GM12891 (cell line): ENCODE results near the gene GAB1.

Source experiments
- DNase-seq: peaks from one replicate; pipeline ENCODE4 v3.0.0; 2011; ENCODE audit warnings: low spot score; ENCODE audit not compliant: insufficient read length
- FAIRE-seq: peaks from 2 replicates; lab custom pipeline; 2011; peaks lifted over from hg19 to GRCh38; lab: Jason Lieb, UNC
- PAX5 ChIP-seq: IDR thresholded peaks from 2 replicates; pipeline ENCODE4 v1.6.1; 2011; ENCODE audit warnings: low read length, moderate library complexity, mild to moderate bottlenecking; ENCODE audit not compliant: insufficient read depth, severe bottlenecking
- POLR2A ChIP-seq: IDR thresholded peaks from 2 replicates; pipeline ENCODE4 v1.6.1; 2011; ENCODE audit warnings: low read depth, low read length, control low read depth
- POLR2AphosphoS5 ChIP-seq: IDR thresholded peaks from 2 replicates; pipeline ENCODE4 v1.6.1; 2011; ENCODE audit warnings: low read depth, low read length, control low read depth
- POU2F2 ChIP-seq: IDR thresholded peaks from 2 replicates; pipeline ENCODE4 v1.6.1; 2011; ENCODE audit warnings: low read depth, mild to moderate bottlenecking, control low read depth, low read length, moderate library complexity
- SPI1 ChIP-seq: IDR thresholded peaks from 2 replicates; pipeline ENCODE4 v1.6.1; 2011; ENCODE audit warnings: low read depth, low read length, control low read depth
- TAF1 ChIP-seq: IDR thresholded peaks from 2 replicates; pipeline ENCODE4 v1.6.1; 2011; ENCODE audit warnings: low read depth, low read length, control low read depth

GAB1 gene

DNA sequence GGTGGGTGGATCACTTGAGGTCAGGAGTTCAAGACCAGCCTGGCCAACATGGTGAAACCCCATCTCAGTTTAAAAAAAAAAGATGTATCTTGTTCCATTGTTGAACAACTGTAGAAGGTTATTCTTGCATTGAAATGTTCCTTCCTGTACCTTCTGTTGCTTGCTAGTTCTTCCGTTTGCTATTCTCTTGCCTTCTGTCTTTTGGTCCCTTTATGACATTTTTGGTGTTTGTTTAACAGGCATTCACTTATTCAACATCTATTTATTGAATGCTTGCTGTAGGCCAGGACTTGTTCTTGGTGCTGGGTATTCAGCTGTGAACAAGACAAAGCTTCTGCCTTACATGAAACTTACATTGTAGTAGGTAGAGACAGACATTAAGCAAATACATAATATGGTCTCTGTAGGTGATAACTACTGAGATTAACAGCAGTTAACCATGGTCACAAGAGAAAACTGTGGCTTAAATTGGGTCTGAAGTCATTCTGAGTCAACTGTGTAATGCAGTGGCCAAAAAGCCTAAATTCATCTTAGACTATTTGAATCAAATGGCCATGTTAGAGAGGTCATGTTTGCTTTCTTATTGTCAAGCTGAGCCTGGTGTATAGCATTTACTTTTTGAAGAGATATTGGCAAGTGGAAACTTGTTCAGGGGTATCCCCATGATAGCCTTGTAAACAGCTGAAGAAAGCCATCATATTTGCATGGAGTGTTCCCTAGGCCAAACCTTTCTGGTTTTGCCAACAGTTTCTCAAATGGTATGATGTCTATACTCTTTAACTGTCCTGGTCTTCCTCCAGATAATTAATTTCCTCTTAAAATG is 35.6 kb downstream of the GAB1 start:
- FAIRE-seq (peak; percentile 87), DNase-seq (no peak)
- no peak for TF ChIP-seq POLR2AphosphoS5
- TF ChIP-seq POU2F2: peak; percentile 70

DNA sequence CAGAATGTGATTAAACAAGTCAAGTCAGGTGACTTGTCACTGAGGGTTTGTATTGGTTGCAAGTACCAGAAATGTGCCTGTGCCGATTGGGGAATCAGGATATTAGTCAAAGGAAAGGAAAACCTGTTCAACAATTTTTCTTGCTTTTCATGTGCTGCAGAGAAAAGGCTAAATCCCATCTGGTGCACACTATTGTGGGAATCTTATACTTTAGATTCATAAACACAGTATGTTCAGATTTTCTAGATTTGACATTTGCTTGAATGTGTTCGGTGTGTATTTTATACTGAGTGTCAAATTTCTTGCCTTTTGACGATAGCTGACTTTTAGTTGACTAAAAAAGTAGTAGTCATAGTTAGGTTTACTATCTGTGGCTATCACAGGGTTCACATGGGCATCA is 37.6 kb downstream of the GAB1 start:
- no peak for DNase-seq
- TF ChIP-seq POLR2AphosphoS5: no peak
- TF ChIP-seq POU2F2: no peak
- no peak for TF ChIP-seq POLR2A
- TF ChIP-seq SPI1: no peak
- no peak for TF ChIP-seq PAX5
- TF ChIP-seq TAF1: no peak
- FAIRE-seq: peak; percentile 61

DNA sequence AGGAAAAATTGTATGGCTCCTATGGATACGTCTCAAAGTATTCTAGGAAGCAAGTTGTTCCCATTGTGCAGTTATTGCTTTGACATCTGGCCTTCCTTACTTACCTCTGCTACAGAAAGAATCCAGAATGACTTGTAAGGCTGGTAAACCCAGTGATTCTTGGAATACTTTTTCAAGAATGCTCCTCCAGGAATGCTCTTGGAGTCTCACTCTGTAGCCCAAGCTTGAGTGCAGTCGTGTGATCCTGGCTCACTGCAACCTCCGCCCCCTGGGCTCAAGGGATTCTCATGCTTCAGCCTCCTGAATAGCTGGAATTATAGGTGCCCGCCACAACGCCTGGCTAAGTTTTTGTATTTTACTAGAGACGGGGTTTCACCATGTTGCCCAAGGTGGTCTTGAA is 38.1 kb downstream of the GAB1 start:
- TF ChIP-seq SPI1 (no peak), TAF1 (no peak), POLR2A (no peak), PAX5 (no peak)
- DNase-seq (no peak), FAIRE-seq (no peak)

DNA sequence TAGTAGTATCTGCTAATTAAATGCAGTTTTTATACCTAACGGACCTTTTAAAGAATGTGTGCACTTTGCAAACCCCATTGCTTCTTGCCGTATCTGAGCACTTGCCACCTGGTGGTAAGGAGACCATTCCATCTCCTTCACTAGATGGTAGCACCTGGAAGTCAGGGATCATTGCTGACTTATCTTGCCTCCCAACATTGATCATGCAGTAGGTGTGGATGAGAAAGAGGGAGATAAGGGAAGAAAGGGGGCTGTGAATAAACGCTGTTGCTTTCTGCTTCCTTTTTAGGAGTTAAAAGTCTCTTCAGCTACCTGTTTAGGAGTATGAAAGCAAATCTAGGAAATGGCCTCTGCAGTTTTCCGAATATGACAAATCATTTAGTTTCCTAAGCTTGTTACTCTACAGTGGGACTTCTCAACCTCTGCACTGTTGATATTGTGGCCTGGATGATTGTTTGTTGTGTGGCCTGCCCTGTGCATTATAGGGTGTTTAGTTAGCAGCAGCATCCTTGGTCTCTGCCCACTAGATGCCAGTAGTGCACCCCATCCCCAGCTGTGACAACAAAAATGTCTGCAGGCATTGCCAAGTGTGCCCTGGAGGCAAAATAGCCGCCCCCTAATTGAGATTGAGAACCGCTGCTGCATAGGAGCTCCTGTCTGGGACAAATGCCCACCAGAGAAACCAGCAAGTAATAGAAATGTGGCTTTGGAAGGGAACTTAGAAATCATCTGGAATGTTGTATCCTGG is 38.8 kb downstream of the GAB1 start:
- peak; percentile 92 for FAIRE-seq
- TF ChIP-seq POLR2AphosphoS5: no peak
- TF ChIP-seq POLR2A: no peak
- no peak for TF ChIP-seq SPI1
- TF ChIP-seq TAF1: no peak
- TF ChIP-seq PAX5: no peak
- TF ChIP-seq POU2F2: no peak
- DNase-seq: no peak

DNA sequence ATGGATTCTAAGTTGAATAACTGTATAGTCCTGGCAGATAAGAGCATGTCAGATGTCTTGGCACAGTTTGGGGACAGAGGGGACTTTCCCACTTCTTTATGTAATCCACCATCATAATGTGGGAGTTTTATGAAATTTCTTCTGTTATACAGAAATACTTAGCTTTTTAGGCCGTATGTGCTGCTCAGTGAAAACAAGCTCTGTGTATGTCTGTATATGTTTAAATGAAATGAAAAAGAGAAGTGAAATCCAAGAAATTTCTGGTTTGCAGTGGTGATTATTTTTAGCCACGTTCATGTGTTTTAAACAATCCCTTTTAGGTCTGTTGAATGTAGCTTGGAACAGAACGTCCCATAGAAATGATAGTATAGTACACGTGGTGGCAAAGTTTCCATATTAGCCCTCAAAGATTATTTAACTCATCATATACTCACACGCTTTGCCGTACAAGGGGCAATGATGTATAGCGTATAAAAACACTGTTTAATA is 41.0 kb downstream of the GAB1 start:
- TF ChIP-seq SPI1: peak; percentile 94
- no peak for TF ChIP-seq POLR2A
- no peak for DNase-seq
- FAIRE-seq: peak; percentile 87

DNA sequence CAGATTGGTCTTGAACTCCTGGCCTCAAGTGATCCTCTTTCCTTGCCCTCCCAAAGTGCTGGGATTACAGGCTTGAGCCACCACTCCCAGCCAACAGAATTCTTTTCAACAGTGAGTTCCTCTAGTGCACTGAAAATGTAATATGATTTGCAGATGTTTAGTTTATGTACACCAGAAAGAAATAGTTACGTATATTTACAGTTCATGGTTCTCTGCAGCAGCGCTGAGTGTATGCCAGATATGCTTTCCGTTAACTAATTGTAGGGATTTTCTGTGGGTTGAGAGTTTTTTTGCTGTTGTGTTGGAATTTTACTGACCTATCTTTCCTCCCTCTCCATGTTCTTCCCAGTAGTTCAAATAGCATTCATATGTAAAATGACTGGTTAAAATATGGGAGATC is 44.0 kb downstream of the GAB1 start:
- no peak for TF ChIP-seq POLR2AphosphoS5
- no peak for TF ChIP-seq PAX5
- no peak for TF ChIP-seq POLR2A
- TF ChIP-seq POU2F2: no peak
- no peak for TF ChIP-seq TAF1
- no peak for TF ChIP-seq SPI1
- DNase-seq (no peak), FAIRE-seq (peak; percentile 47)

DNA sequence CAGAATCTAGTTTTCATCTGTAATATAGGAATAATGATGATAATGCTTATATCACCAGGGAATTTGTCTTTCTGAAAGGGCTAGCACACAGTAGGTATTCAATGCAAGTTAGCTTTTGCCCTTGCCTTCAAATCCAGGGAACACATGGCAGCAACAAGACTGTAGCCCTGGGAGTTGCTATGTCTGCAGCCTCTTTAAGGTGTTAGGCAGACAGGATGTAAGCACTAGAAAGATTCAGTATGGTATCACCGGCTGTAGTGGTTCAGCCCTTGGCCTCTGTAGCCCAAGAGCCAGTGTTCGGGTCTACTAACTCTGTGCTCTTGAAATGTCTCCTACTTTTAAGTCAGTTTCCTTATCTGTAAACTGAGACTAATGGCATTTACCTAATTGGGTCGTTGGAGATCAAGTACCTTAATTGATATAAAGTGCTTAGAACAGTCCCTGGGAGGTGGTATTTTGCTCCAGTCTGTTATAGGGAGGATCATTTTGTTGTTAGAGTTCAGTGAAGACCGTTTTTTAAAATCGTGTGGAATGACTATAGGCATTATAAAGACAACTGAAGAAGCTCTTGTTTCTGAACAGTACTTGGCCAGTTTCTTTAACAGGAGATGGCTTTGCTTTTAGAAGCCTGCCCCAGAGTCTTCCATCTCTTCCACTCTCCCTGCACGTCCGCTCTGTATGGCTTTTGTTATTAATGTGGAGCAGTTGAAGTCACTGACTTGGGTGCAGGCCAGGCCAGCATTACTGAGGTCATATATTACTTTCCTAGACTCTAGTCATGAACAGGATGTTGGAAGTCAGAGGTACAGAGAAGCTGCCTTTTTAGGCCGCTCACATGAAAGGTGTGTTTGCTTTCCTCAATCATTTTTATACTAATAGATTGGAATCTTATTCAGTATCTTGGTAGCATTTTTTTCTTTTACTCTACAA is 44.8 kb downstream of the GAB1 start:
- DNase-seq: no peak
- TF ChIP-seq SPI1 (no peak), POLR2AphosphoS5 (no peak), PAX5 (no peak), TAF1 (no peak), POU2F2 (no peak), POLR2A (no peak)
- peak; percentile 81 for FAIRE-seq

DNA sequence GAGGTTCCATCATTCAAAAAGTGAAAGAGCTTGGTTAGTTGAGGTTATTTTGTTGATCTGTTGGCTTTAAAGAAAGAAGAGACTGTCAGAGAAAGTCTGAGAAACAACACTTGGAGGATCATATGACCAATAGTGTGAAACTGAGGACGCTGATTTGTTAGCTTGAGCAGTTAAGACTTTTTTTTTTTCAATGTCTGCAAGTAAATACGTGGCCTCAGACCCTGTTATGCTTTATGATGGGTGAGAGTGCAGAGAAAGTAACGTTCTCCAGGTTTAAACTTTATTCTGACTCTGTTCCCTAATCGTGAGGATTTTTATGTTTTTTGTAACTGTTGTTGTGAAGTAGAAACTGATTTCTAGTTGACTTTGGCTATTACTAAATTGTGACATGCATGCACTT is 45.9 kb downstream of the GAB1 start:
- FAIRE-seq (no peak), DNase-seq (no peak)
- TF ChIP-seq POLR2A (no peak), POLR2AphosphoS5 (no peak), POU2F2 (no peak), SPI1 (no peak), TAF1 (no peak), PAX5 (no peak)
